Measurements from ENCODE around the gene SLC22A16.

- no peak for TF ChIP-seq CTCF (IDR thresholded peaks at IDR 0.05; ENCODE audit: extremely low read depth in 1 of 2, insufficient read depth in 1 of 2, low read depth in 1 of 2, low read length in 2 of 2)
- no peak for TF ChIP-seq FOS (IDR thresholded peaks at IDR 0.05; ENCODE audit: borderline replicate concordance, insufficient read depth, low read length)
- TF ChIP-seq POLR2A (IDR thresholded peaks at IDR 0.05; ENCODE audit: low read depth, low read length) = no peak
- no peak for TF ChIP-seq JUN (IDR thresholded peaks at IDR 0.05; ENCODE audit: borderline replicate concordance, insufficient read depth, insufficient read length, low read depth)
- no peak for TF ChIP-seq POLR2AphosphoS5 (IDR thresholded peaks at IDR 0.05; ENCODE audit: insufficient read depth, low read depth, low read length)
- TF ChIP-seq EZH2 (IDR thresholded peaks at IDR 0.05; ENCODE audit: borderline replicate concordance, low read depth, low read length, severe bottlenecking) = no peak
Measured at GRCh38 chr6:110472739-110473138, 3.7 kb downstream of the SLC22A16 start.
